ENCODE data around the gene CDKN3.

GRCh38 chr14:54427871-54428270 is 31.1 kb downstream of the CDKN3 start:
- TF ChIP-seq POLR2A (IDR thresholded peaks at IDR 0.05), result no peak
- TF ChIP-seq, protein P1, sequence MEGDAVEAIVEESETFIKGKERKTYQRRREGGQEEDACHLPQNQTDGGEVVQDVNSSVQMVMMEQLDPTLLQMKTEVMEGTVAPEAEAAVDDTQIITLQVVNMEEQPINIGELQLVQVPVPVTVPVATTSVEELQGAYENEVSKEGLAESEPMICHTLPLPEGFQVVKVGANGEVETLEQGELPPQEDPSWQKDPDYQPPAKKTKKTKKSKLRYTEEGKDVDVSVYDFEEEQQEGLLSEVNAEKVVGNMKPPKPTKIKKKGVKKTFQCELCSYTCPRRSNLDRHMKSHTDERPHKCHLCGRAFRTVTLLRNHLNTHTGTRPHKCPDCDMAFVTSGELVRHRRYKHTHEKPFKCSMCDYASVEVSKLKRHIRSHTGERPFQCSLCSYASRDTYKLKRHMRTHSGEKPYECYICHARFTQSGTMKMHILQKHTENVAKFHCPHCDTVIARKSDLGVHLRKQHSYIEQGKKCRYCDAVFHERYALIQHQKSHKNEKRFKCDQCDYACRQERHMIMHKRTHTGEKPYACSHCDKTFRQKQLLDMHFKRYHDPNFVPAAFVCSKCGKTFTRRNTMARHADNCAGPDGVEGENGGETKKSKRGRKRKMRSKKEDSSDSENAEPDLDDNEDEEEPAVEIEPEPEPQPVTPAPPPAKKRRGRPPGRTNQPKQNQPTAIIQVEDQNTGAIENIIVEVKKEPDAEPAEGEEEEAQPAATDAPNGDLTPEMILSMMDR (IDR thresholded peaks at IDR 0.05), result no peak
